ENCODE measurements around the gene PSAPL1. TPM values are rescaled to one million over a fixed set of nuclear protein-coding genes. Genes with fewer than 3 reads are reported as not detected.

Gene PSAPL1
- total RNA-seq, 1 donor from 2014 or later = not detected

DNA sequence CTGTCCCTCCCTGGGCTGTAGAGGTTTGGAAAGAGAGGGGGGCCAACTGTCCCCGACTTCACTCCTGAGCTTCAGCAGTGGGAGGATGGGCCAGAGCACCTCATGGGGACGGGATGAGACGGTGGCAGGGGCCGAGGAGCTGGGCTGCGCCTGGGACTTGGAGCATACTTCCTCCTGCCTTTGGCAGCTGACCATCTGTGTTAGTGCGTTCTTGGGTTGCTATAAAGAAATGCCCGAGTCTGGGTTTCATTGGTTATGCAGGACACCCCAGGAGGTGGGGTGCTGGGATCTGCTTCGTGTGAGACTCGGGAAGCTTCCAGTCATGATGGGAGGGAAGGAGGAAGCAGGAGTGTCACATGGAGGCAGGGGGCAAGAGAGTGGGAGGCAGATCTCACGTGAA lies 7.4 kb downstream of the PSAPL1 start:
- Mint-ChIP-seq H3K9me3 (no peaks in the 10 kb centered on the region), H3K36me3 (ENCODE audit: low read depth) (no peaks in the 10 kb centered on the region), H3K27me3 (no peaks in the 10 kb centered on the region), H3K4me1 (no peaks in the 10 kb centered on the region), H3K4me3 (no peak overlapping the region), H3K27ac (no peak overlapping the region)
- DNase-seq (no peak), ATAC-seq (ENCODE audit: low read depth) (no peak)
- ChIA-PET CTCF (no interaction called here), POLR2A (no interaction called here)
- TF ChIP-seq, protein P1, sequence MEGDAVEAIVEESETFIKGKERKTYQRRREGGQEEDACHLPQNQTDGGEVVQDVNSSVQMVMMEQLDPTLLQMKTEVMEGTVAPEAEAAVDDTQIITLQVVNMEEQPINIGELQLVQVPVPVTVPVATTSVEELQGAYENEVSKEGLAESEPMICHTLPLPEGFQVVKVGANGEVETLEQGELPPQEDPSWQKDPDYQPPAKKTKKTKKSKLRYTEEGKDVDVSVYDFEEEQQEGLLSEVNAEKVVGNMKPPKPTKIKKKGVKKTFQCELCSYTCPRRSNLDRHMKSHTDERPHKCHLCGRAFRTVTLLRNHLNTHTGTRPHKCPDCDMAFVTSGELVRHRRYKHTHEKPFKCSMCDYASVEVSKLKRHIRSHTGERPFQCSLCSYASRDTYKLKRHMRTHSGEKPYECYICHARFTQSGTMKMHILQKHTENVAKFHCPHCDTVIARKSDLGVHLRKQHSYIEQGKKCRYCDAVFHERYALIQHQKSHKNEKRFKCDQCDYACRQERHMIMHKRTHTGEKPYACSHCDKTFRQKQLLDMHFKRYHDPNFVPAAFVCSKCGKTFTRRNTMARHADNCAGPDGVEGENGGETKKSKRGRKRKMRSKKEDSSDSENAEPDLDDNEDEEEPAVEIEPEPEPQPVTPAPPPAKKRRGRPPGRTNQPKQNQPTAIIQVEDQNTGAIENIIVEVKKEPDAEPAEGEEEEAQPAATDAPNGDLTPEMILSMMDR (IDR thresholded peaks at IDR 0.05) = no peak
- intact Hi-C loops (cut with micrococcal nuclease) = no loop called here

DNA sequence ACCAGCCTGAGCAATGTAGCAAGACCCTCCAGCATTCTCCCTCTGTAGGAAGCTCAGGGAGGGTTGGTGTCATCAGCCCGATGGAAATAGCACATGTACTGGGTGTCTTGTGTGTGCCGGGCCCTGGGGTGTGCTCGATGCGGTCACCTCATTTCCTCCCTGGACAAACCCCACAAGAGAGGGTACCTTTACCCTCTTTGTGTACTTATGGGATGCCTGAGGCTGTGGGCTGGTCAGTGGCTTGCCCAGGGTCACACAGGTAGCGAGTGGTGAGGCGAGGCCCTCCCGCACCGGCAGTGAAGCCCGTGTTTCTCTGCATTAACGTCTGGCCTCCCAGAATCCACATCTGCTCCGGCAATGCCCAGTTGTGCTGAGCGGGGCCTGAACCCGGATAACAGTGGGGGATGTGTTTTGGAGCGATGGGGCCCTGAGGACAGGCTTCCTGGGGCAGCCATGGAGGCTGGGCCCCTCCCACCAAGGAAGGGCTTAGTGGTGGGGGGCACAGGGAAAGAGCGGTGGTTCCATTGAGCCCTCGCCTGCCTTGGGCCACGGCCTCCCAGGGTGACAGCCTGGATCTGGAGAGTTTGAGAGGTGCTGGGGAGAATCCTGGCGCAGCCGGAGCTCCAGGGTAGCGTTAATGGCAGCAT lies 8.1 kb downstream of the PSAPL1 start:
- DNase-seq = no peak
- intact Hi-C loops (cut with micrococcal nuclease) = no loop called here
- POLR2A ChIA-PET = no interaction called here
- no peaks in the 10 kb centered on the region for H3K36me3 Mint-ChIP-seq (ENCODE audit: low read depth)
- no peak overlapping the region for H3K4me3 Mint-ChIP-seq
- CTCF ChIA-PET = no interaction called here
- H3K27me3 Mint-ChIP-seq = no peaks in the 10 kb centered on the region
- H3K27ac Mint-ChIP-seq = no peak overlapping the region
- TF ChIP-seq, protein P1 (IDR thresholded peaks at IDR 0.05) = no peak
- H3K9me3 Mint-ChIP-seq = no peaks in the 10 kb centered on the region
- ATAC-seq (ENCODE audit: low read depth) = no peak
- no peaks in the 10 kb centered on the region for H3K4me1 Mint-ChIP-seq

DNA sequence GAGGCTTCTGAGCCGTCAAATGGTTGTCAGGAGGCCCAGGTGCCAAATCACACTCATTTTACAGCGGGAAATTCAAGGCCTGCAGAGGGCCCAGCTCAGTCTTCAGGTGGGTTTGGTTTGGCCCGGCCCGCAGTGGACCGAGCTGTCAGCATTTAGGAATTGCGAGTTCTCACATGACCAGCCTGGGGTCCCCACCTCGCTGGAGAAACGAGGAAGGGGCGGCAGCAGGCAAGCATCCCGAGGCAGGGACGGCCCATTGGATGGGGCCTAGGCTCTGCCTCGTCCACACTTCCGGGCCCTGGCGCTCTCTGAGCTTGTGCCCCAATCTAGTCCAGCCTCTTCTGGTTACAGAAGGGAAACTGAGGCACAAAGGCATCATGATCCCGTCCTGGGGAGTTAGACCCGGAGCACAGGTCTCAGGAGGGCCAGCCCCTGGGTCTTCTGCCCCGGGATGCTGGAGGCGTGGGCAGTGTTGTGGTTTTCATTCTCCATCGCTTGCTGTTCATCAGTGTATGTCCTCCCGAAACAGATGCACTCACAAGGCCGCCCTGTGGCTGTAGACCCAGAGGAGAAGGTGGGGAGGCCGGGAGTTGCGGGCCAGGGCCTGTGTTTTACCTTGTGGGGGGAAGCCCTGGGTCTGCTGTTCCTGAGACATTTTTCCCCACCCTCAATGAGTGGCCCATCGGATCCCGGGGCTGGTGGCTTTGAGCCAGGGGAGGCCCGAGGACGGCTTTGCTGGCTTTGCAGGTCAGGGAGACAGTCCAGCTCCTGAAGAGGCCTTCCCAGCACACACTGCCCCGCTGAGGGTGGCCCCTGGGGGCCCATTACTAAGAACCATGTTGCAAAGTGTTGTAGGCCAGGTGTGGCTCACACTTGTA lies 8.9 kb downstream of the PSAPL1 start:
- TF ChIP-seq, protein P1 (IDR thresholded peaks at IDR 0.05) = no peak
- no peak overlapping the region for H3K27ac Mint-ChIP-seq
- ATAC-seq (ENCODE audit: low read depth) = no peak
- DNase-seq = no peak
- intact Hi-C loops (cut with micrococcal nuclease) = no loop called here
- H3K4me1 Mint-ChIP-seq = no peaks in the 10 kb centered on the region
- ChIA-PET CTCF (no interaction called here), POLR2A (no interaction called here)
- no peaks in the 10 kb centered on the region for H3K27me3 Mint-ChIP-seq
- H3K36me3 Mint-ChIP-seq (ENCODE audit: low read depth) = no peaks in the 10 kb centered on the region
- no peaks in the 10 kb centered on the region for H3K9me3 Mint-ChIP-seq
- H3K4me3 Mint-ChIP-seq = no peak overlapping the region

DNA sequence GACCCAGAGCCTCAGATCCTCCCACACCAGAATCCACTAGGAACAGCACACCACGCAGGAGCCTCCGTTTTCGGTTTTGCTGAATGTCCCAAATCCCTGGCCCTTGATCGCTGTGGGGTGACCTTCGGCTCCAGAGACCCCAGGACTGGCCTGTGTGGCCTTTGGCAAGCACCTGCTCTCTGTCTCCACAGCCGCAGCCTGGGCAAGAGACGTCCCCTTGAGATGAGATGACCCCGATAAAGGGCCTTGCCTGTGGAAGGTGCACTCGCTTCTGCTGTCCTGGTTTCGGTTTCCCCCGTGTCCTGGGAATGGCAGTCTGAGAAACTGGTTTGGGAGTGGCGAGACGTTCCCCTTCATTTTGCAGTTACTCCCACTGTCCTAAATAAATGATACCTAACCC lies 9.6 kb downstream of the PSAPL1 start:
- intact Hi-C loops (cut with micrococcal nuclease) = no loop called here
- Mint-ChIP-seq H3K27me3 (no peaks in the 10 kb centered on the region), H3K27ac (no peak overlapping the region), H3K4me3 (no peak overlapping the region), H3K36me3 (ENCODE audit: low read depth) (no peaks in the 10 kb centered on the region), H3K9me3 (no peaks in the 10 kb centered on the region), H3K4me1 (no peaks in the 10 kb centered on the region)
- DNase-seq = peak; percentile 8
- ChIA-PET POLR2A (no interaction called here), CTCF (no interaction called here)
- TF ChIP-seq, protein P1 (IDR thresholded peaks at IDR 0.05) = no peak
- no peak for ATAC-seq (ENCODE audit: low read depth)

DNA sequence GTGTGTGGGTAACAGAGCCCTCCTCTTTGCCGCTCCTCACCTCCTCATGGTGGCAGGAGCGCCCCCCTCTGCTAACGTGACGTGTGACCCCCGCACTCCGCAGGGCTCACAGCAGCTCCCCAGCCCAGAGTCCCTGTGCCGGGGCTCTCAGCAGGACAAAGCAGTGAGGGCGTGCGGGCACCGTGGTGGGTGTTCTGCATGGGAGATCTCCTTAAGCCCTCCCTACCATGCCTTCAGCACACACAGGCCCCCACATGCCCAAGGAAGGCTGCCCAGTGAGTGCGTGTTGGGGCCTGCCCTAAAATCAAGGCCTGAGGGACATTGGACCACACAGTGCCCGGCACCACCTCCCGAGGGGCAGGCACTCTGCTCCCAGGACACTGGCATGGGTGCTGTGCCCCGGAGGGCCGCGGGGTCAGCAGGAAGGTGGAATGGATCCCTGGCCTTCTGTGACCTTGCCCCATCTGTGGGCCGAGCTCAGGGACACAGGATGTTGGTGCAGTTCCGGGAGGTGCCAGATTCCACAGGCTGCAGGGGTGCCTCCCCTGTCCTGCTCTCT lies 10.1 kb downstream of the PSAPL1 start:
- H3K27me3 Mint-ChIP-seq = no peaks in the 10 kb centered on the region
- ChIA-PET POLR2A (no interaction called here), CTCF (no interaction called here)
- no peaks in the 10 kb centered on the region for H3K36me3 Mint-ChIP-seq (ENCODE audit: low read depth)
- H3K27ac Mint-ChIP-seq = no peak overlapping the region
- DNase-seq = no peak
- intact Hi-C loops (cut with micrococcal nuclease) = no loop called here
- H3K4me1 Mint-ChIP-seq = no peaks in the 10 kb centered on the region
- no peaks in the 10 kb centered on the region for H3K9me3 Mint-ChIP-seq
- TF ChIP-seq, protein P1 (IDR thresholded peaks at IDR 0.05) = no peak
- ATAC-seq (ENCODE audit: low read depth) = no peak
- no peak overlapping the region for H3K4me3 Mint-ChIP-seq
